GM23248 (cell line): ENCODE data around the gene SRGAP2B.
"Not testable (repeated sequence)": the region's sequence is repeated elsewhere in the genome, so short reads cannot be mapped to it uniquely, and the experiment has no call there.

Experiments used
- EZH2 ChIP-seq: fragments of 200-600 bp; sonication (generic); IDR thresholded peaks from 2 replicates; pipeline ENCODE4 v1.6.1; 2018; ENCODE audit warnings: antibody characterized with exemption, mild to moderate bottlenecking; ENCODE audit not compliant: insufficient read depth, poor library complexity, severe bottlenecking
- EZH2phosphoT487 ChIP-seq: fragments of 200-600 bp; sonication (generic); IDR thresholded peaks from 2 replicates; pipeline ENCODE4 v1.6.1; 2018; ENCODE audit warnings: antibody characterized with exemption, moderate library complexity, mild to moderate bottlenecking, low read depth; ENCODE audit not compliant: insufficient read depth

GRCh38 chr1:145033523-145033922, 61.6 kb downstream of the SRGAP2B start:
- TF ChIP-seq EZH2phosphoT487, EZH2: not testable (repeated sequence)
